ENCODE measurements around the gene KRTCAP2.

The KRTCAP2 gene

GRCh38 chr1:155210314-155211104 is 37.4 kb upstream of the KRTCAP2 start:
- no peaks in the 10 kb centered on the region for H4K20me1 ChIP-seq (ENCODE audit: insufficient read depth, low read length)
- H3K4me1 ChIP-seq (ENCODE audit: low read length): peaks cover 13% of the 10 kb centered on the region
- no peaks in the 10 kb centered on the region for H3K9me2 ChIP-seq (replicated peaks; ENCODE audit: insufficient read depth, low read length)
- H3K4me2 ChIP-seq (ENCODE audit: low read depth, low read length): peak overlapping the region; percentile 86; the same call in 1 of the 2 replicates
- TF ChIP-seq EZH2phosphoT487 (IDR thresholded peaks at IDR 0.05; ENCODE audit: low read length) (no peak), EZH2 (optimal IDR thresholded peaks at IDR 0.05; ENCODE audit: low read depth, low read length) (no peak), CTCF (IDR thresholded peaks at IDR 0.05; ENCODE audit: low read length) (no peak)
- peaks cover 10% of the 10 kb centered on the region for H3F3A ChIP-seq (ENCODE audit: insufficient read depth, low read length)
- no peaks in the 10 kb centered on the region for H3K27me3 ChIP-seq (replicated peaks; ENCODE audit: insufficient read depth, low read length)
- peaks cover 9% of the 10 kb centered on the region; the same call in 1 of the 2 replicates for H3K79me2 ChIP-seq (ENCODE audit: low read length)
- H3K27ac ChIP-seq (ENCODE audit: low read length): no peak overlapping the region
- DNase-seq: no peak
- no peaks in the 10 kb centered on the region for H3K36me3 ChIP-seq (replicated peaks; ENCODE audit: insufficient read depth, low read length)
- no peak overlapping the region for H3K9ac ChIP-seq (ENCODE audit: low read length)
- H3K4me3 ChIP-seq (ENCODE audit: low read length): no peak overlapping the region
- H2AFZ ChIP-seq (ENCODE audit: low read length): no peak overlapping the region
- no peaks in the 10 kb centered on the region for H3K9me3 ChIP-seq (replicated peaks; ENCODE audit: insufficient read depth, low read length)

- Histone ChIP-seq H3K9ac (ENCODE audit: low read length) (peak overlapping the region; percentile 100), H3K9me3 (replicated peaks; ENCODE audit: insufficient read depth, low read length) (no peaks in the 10 kb centered on the region), H3K27me3 (replicated peaks; ENCODE audit: insufficient read depth, low read length) (no peaks in the 10 kb centered on the region), H3K4me2 (ENCODE audit: low read depth, low read length) (peak overlapping the region; percentile 86), H3K27ac (ENCODE audit: low read length) (peak overlapping the region; percentile 84; the same call in 1 of the 2 replicates), H2AFZ (ENCODE audit: low read length) (peak overlapping the region; percentile 92), H4K20me1 (ENCODE audit: insufficient read depth, low read length) (no peaks in the 10 kb centered on the region), H3K36me3 (replicated peaks; ENCODE audit: insufficient read depth, low read length) (no peaks in the 10 kb centered on the region), H3K9me2 (replicated peaks; ENCODE audit: insufficient read depth, low read length) (no peaks in the 10 kb centered on the region), H3F3A (ENCODE audit: insufficient read depth, low read length) (peaks cover 10% of the 10 kb centered on the region), H3K4me3 (ENCODE audit: low read length) (peak overlapping the region; percentile 95), H3K79me2 (ENCODE audit: low read length) (peaks cover 9% of the 10 kb centered on the region; the same call in 1 of the 2 replicates), H3K4me1 (ENCODE audit: low read length) (peaks cover 13% of the 10 kb centered on the region)
- TF ChIP-seq CTCF (IDR thresholded peaks at IDR 0.05; ENCODE audit: low read length) (no peak), EZH2phosphoT487 (IDR thresholded peaks at IDR 0.05; ENCODE audit: low read length) (no peak), EZH2 (optimal IDR thresholded peaks at IDR 0.05; ENCODE audit: low read depth, low read length) (no peak)
- DNase-seq: no peak
Observed at GRCh38 chr1:155209312-155209721, 36.2 kb upstream of the KRTCAP2 start.

- peak within 1 kb of the TSS; percentile 95 for H3K4me3 ChIP-seq (ENCODE audit: low read length)
- no peaks in the 10 kb centered on the region for H3K36me3 ChIP-seq (replicated peaks; ENCODE audit: insufficient read depth, low read length)
- no peaks in the 10 kb centered on the region for H4K20me1 ChIP-seq (ENCODE audit: insufficient read depth, low read length)
- peaks cover 10% of the 10 kb centered on the region for H3F3A ChIP-seq (ENCODE audit: insufficient read depth, low read length)
- H3K4me1 ChIP-seq (ENCODE audit: low read length): peaks cover 13% of the 10 kb centered on the region
- H3K9me3 ChIP-seq (replicated peaks; ENCODE audit: insufficient read depth, low read length): no peaks in the 10 kb centered on the region
- DNase-seq: peak; percentile 88
- H3K27ac ChIP-seq (ENCODE audit: low read length): peak within 1 kb of the TSS; percentile 84
- H3K9ac ChIP-seq (ENCODE audit: low read length): peak within 1 kb of the TSS; percentile 100
- H3K4me2 ChIP-seq (ENCODE audit: low read depth, low read length): peak within 1 kb of the TSS; percentile 86
- peaks cover 9% of the 10 kb centered on the region; the same call in 1 of the 2 replicates for H3K79me2 ChIP-seq (ENCODE audit: low read length)
- H3K9me2 ChIP-seq (replicated peaks; ENCODE audit: insufficient read depth, low read length): no peaks in the 10 kb centered on the region
- TF ChIP-seq EZH2 (optimal IDR thresholded peaks at IDR 0.05; ENCODE audit: low read depth, low read length) (no peak), CTCF (IDR thresholded peaks at IDR 0.05; ENCODE audit: low read length) (no peak), EZH2phosphoT487 (IDR thresholded peaks at IDR 0.05; ENCODE audit: low read length) (no peak)
- H2AFZ ChIP-seq (ENCODE audit: low read length): peak within 1 kb of the TSS; percentile 92
- H3K27me3 ChIP-seq (replicated peaks; ENCODE audit: insufficient read depth, low read length): no peaks in the 10 kb centered on the region
Observed at GRCh38 chr1:155208541-155209311, 35.6 kb upstream of the KRTCAP2 start, which contains the start of gene MTX1. MTX1 (plus strand) TSS chr1:155208695; CDS start chr1:155208805, 110 bp downstream.
